Prostate gland (tissue), 2 donors: ENCODE measurements around the gene UBE2L6.

Experiments used
- CTCF ChIP-seq, 4 experiments: fragments of 200-600 bp in 2 of 4; fragments of 450-650 bp in 2 of 4; sonication (generic) in 2 of 4; IDR thresholded peaks; 1 replicate in 3 of 4; 2 replicates in 1 of 4; pipeline ENCODE4 v1.5.1; 2016 to 2019; ENCODE audit warnings: antibody characterized with exemption in 4 of 4, mild to moderate bottlenecking in 2 of 4, moderate library complexity in 2 of 4
- POLR2A ChIP-seq: fragments of 450-650 bp; IDR thresholded peaks from one replicate; pipeline ENCODE4 v1.6.1; 2016; ENCODE audit warnings: antibody characterized with exemption, mild to moderate bottlenecking

GRCh38 chr11:57502870-57503269 lies 64.6 kb downstream of the UBE2L6 start:
- TF ChIP-seq CTCF (IDR thresholded peaks at IDR 0.05) (no peak), POLR2A (no peak)
